IPS-NIHi7 (cell line): ENCODE data around the gene TOR4A.
"Not testable (repeated sequence)": the region's sequence is repeated elsewhere in the genome, so short reads cannot be mapped to it uniquely, and the experiment has no call there.

ENCODE experiments used
- DNase-seq: peaks from one replicate; pipeline ENCODE4 v3.0.0; 2012; ENCODE audit warnings: mixed read lengths; ENCODE audit errors: extremely low spot score

Gene TOR4A

DNA sequence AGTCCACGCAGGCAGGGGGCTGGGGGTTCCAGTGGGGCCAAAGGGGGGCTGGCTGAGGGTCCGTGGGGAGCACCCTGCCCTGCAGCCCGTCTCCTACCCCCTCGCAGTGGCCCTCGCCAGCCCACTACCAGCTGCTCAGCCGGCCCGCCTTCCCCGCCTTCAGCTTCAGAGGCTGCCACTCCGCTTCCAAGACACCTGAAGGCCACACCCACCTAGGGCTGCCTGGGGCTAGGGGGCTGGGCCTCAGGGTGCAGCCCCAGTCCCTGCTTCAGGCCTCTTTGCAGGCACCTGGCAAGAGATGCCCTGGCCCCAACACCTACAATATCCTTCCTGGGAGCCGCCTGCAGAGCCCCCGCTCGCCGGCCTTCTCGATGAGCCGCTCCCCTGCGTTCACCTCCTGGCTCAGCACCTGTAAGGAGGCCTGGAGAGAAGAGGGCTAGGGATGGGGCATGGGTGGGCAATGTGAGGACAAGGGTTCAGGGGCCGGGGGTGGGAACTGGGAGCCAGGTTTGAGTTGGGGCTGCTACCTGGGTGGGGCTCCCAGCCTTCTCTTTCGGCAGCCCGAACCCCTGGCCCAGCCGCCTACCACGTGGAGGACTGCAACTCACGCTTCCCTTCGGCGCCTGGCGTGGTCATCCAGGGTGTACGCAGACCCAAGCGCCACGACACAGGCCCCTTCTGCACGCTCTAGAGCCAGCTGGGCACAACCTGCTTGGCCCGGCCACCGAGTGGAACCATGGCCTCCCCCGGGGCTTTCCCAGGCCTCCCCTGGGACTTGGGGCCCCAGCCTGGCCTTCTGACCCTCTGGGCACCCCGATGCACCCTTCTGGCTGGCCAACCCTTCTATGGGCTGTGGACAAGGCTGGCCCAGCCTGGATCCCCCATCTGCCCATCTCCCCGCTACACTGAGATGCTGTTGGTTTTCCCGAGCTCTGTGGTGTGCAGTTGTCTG is 24.7 kb upstream of the TOR4A start:
- DNase-seq = peak; percentile 58

DNA sequence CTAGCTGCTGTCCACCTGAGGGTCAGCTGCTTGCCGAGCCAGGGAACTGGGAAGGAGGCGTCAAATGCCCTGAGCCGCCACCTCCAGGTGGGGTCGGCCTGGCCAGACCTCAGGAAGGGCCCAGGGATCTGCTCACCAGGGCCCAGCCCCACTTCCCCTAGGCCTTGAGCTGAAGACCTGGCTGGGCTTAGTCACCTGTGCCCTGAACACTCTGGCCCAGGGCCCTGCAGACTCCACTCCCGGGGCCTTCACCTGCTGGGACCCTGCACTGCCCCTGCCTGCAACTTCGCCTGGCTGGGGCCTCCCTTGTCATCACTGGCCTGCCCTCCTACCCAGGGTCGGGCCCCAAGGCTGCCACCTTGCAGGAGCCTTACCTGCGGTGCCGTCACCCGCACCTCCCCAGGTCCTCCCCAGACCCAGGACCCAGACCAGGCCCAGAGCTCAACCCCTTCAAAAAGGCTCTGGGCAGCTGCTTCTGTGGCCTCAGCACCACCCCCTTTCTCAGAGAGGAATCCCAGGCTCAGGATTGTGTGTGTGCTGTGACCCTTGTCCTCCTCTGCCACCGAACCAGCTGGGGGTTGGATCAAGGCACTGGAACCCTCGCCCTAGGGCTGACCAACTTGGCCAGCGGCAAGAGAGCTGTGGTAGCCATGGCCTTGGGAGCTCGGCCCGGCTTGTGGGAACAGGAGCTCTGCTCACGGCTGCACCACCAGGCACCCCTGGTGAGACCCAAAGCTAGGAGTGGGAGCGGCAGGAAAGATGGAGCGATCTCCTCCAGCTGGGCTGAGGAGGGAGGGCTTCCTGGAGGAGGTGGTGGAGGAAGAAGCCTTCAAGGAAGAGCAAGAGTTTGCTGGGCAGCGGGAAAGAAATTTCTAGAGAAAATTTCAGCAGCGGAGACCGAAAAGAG is 23.6 kb upstream of the TOR4A start:
- no peak for DNase-seq

DNA sequence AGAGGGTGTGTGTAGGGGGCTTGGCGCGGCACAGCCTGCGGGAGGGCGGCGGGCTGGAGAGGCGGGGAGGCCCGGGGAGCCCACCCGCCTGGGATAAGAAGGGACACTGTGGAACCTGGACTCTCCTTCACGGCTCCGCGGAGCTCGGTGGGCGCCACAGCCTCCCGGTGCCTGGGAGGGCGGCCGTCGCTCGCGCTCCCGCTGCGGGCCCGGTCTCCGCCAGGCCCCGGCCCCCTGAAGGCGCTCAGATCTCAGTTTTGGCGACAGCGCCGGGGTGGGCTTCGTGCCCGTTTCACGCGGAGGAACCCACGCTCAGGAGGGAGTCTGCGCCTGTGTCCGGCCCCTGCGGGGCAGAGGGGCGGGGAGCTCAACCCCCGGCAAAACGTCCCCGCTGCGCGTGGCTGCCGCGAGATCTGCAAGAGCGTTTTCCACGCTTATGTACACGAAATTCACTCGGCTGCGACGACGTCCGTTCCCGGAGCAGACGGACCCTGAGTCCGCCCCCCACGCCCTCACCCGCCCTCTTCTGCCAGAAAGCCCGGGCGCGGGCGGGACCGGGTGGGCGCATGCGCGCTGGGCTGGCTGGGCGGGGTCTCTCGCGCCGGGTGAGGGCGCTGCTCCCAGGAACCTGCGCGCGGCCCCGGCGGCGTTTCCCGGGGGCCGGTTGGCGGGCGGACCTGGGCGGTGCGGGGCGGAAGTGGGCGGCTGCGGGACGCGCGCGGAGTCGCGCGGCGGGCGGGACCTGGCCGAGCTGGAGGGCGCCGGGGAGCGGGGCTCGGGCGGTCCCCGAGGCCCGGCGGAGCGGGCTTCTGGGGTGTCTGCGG is 22.7 kb upstream of the TOR4A start, which contains the start of gene NELFB:
NELFB (plus strand) TSS at position 704 of the 824 bp plus-strand sequence.
- DNase-seq = peak; percentile 99

DNA sequence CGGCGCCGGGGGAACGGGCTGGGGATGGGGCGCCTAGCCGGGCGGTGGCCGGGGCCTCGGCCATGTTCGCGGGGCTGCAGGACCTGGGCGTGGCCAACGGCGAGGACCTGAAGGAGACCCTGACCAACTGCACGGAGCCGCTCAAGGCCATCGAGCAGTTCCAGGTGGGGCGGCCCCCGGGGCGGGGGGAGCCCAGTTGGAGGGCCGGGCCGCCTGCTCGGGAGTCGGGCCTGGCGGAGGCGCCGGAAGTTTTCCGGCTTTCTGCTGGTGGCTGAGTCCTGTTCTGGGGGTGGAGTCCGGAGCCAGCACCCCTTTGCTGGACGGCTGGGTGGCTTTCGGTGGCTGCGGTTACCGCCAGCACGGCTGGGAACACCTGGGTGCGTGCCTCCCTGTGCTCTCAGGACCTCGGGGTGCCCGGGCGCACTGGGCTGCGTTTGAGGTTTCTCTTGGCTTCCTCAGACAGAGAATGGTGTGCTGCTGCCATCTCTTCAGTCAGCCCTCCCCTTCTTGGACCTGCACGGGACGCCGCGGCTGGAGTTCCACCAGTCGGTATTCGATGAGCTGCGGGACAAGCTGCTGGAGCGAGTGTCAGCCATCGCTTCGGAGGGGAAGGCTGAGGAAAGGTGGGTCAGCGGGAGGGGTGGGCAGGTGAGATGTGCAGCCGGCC is 21.9 kb upstream of the TOR4A start:
- DNase-seq = peak; percentile 72

DNA sequence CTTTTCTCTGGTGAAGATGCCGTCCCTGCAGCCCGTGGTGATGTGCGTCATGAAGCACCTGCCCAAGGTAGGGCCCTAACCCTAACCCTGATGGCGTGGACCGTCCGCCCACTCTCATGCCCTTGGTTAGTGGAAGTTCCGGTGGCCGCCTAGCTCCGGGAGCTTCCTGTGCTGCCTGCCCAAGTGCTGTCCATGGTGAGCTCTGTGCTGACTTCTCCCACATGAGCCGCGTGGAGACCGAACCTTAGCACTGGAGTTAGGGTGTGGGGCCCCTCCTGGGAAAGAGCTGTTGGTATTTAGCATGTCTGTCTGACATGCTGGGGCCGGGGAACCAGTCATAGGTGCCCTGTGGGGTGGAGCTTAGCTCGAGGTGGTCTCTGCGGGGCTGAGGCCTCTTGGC is 21.2 kb upstream of the TOR4A start:
- DNase-seq = no peak

DNA sequence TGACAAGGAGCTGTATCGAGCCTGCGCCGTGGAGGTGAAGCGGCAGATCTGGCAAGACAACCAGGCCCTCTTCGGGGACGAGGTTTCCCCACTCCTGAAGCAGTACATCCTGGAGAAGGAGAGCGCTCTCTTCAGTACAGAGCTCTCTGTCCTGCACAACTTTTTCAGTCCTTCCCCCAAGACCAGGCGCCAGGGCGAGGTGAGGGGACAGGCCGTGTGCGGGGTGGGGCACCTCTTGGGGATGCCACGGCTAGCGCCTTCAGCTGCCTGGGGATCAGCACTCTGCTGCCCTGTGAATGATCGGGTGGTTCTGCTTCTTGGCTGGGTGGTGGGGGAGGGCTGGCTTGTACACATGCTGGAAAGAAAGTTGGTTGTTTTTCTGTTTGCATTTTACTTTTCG is 20.7 kb upstream of the TOR4A start:
- DNase-seq = no peak

DNA sequence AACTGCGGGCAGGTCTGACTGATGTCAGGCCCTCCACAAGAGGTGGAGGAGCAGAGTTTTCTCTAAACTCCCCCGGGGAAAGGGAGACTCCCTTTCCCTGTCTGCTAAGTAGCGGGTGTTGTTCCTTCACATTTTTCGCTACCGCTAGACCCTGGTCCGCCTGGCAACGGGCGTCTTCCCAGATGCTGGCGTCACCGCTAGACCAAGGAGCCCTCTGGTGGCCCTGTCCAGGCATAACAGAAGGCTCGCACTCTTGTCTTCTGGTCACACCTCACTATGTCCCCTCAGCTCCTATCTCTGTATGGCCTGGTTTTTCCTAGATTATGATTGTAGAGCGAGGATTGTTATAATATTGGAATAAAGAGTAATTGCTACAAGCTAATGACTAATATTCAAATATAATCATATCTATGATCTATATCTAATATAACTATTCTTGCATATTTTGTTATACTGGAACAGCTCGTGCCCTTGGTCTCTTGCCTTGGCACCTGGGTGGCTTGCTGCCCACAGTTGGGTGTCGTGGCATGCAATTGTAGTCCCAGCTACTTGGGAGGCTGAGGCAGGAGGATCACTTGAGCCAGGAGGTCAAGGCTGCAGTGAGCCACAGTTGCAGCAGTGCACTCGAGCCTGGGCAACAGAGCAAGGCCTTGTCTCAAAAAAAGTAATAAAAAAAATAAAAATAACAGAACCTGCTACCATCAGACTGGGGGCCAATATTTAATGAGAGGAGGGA is 15.2 kb upstream of the TOR4A start:
- not testable (repeated sequence) for DNase-seq

DNA sequence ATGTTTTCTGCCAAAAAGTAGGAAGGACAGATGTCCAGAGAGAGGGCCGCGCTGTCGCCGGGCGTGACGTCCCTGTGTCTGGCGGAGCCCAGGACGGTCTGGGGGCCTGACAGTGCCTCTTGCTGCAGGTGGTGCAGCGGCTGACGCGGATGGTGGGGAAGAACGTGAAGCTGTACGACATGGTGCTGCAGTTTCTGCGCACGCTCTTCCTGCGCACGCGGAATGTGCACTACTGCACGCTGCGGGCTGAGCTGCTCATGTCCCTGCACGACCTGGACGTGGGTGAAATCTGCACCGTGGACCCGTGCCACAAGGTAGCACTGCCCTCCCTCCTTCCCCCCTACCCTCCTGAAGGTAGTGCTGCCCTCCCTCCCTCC is 14.6 kb upstream of the TOR4A start:
- DNase-seq = no peak

DNA sequence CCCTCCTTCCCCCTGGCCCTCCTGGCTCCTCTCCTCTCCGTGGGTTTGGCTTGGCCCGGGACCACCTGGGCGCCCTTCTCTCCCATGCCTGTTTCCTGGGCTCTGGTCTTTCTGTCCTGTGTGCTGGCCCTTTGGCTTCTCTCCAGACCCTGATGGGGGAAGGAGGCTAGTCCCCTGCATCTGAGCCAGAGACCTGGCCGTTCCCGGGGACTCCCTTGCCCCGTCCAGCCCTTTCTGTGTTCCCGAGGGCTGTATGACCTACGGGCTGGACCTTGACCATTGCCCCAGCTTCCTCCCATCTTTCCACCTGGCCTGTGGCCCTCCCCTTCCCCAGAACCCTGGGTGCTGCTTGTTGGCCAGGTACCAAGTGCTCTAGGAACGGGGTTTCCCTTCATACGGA is 14.0 kb upstream of the TOR4A start:
- no peak for DNase-seq

DNA sequence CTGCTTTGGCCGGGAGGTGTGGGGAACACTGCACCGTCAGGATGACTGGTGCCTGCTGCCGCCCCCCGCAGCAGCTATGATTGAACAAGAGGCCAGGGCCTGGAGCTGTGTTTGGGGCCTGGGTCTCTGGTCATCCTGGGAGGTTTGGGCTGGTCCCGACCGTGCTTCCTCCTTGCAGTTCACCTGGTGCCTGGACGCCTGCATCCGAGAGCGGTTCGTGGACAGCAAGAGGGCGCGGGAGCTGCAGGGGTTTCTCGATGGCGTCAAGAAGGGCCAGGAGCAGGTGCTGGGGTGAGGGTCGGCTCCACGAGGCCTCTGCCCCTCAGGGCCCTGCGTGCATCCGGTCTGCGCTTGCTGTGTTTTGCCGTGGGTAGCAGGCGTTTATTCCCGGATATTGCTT is 13.5 kb upstream of the TOR4A start:
- no peak for DNase-seq

DNA sequence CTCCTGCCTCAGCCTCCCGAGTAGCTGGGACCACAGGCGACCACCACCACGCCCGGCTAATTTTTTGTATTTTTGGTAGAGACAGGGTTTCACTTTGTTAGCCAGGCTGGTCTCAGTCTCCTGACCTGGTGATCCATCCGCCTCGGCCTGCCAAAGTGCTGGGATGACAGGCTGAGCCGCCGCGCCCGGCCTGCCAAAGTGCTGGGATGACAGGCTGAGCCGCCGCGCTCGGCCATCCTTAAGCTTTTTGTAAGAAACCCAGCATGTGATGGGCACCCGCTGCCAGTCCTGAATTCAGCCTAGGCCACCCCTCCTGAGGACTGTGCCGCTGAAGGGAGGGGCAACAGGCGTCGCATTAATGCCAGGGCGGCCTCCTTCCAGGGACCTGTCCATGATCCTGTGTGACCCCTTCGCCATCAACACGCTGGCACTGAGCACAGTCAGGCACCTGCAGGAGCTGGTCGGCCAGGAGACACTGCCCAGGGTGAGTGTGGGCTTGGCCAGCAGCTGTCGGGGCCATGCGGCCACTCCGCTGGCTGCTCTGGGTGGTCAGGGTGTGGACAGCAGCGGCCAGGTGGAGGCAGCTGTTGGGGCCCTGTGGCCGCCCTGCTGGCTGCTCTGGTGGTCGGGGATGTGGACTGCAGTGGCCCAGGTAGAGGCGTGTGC is 11.9 kb upstream of the TOR4A start:
- no peak for DNase-seq

DNA sequence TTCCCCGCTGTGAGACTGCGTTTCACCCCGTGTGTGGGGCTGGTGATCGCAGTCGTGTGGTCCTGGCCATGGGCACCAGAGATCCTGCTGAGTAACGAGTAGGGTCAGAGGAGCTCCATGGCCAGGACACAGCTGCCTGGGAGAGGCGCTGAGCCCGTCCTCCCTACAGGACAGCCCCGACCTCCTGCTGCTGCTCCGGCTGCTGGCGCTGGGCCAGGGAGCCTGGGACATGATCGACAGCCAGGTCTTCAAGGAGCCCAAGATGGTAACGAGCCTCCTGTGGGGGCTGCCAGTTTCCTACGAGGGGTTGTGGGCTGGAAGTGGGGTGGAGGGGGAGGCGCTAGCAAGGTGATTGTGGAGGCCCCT is 11.4 kb upstream of the TOR4A start:
- DNase-seq = no peak

DNA sequence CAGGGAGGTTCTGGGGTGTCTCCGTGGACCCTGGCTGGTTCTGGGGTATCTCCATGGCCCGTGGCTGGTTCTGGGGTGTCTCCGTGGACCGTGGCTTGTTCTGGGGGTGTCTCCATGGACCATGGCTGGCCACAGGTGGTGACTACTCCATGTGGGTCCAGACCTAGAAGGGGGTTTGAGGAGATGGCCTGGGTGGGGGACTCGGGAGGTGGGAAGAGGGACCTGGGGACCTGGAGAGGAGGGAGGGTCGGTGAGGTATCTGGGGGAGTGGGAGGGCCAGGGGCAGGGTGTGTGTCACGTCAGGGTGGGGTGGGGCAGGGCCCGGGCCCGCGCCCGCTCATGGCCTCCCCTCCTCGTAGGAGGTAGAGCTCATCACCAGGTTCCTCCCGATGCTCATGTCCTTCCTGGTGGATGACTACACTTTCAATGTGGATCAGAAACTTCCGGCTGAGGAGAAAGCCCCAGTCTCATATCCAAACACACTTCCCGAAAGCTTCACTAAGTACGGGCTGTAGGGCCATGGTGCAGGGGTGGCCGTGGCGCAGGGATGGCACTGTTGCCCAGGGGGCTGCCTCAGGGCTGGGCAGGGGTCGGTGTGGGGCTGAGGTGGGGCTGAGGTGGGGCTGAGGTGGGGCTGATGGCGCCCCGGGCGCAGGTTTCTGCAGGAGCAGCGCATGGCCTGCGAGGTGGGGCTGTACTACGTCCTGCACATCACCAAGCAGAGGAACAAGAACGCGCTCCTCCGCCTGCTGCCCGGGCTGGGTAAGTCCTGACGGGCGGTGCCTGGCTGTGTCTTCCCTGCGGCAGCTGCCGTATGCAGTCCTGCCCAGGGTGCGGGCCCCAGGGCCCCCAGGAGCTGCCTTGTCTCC is 10.7 kb upstream of the TOR4A start:
- no peak for DNase-seq

DNA sequence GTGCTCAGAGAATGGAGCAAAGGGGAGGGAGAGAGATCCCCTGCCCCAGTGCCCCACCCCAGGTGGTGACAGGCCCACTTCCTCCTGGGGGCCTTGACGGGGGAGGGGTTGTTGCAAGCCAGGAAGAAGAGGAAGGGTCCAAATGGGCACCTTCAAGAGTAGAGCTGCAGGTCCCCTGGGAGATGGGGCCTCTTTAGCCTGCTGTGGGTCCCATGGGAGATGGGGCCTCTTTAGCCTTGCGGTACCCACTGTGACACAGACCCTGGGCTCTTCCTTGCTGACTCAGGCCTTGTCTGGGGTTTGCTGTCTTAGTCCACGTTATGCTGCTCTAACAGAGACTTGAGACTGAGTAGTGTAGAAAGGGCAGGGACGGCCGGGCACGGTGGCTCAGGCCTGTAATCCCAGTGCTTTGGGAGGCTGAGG is 9.6 kb upstream of the TOR4A start:
- no peak for DNase-seq

DNA sequence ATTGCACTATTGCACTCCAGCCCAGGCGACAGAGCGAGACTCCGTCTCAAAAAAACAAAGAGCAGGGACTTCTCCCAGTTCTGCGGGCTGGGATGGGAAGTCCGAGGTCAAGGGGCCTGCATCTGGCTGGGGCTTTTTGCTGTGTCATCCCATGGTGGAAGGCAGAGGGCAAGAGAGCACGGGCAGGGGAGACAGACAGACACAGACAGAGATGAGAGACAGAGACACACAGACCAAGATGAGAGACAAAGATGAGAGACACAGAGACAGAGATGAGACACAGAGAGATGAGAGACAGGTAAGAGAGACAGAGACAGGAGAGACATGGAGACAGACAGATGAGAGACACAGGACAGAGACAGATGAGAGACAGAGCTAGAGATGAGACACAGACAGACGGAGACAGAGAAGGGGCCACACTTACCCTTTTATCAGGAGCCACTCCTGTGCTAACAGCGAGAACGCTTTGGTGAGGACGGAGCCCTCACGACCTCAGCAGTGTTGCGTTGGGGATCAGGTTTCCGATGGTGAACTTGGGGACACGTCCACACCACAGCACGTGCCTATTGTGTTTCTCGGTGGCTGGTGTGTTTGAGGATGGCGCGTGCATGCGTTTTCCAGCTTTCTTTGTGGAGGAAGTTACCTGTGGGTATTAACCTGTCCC is 8.9 kb upstream of the TOR4A start:
- no peak for DNase-seq

DNA sequence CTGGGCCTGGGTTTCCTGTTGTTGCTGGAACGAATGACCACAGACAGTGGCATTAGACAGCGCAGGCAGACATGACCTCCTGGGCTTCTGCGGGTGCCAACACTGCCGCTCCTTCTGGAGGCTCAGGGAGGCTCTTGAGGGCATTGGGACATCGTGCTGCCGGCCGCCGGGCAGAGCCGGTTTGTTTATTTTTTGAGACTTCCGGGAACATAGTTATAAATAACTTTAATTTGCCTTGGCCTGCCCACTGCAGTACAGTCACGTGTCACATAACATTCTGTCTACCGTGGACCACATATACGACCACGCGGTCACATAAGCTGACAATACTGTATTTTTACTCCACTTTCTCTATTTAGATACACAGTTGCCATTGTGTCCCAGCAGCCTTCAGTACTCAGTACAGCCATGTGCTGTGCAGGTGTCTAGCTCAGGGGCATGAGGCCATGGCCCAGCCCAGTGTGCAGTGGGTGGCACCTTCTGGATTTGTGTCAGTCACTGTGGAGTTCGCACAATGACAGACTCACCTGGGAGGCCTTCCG is 8.2 kb upstream of the TOR4A start:
- no peak for DNase-seq

DNA sequence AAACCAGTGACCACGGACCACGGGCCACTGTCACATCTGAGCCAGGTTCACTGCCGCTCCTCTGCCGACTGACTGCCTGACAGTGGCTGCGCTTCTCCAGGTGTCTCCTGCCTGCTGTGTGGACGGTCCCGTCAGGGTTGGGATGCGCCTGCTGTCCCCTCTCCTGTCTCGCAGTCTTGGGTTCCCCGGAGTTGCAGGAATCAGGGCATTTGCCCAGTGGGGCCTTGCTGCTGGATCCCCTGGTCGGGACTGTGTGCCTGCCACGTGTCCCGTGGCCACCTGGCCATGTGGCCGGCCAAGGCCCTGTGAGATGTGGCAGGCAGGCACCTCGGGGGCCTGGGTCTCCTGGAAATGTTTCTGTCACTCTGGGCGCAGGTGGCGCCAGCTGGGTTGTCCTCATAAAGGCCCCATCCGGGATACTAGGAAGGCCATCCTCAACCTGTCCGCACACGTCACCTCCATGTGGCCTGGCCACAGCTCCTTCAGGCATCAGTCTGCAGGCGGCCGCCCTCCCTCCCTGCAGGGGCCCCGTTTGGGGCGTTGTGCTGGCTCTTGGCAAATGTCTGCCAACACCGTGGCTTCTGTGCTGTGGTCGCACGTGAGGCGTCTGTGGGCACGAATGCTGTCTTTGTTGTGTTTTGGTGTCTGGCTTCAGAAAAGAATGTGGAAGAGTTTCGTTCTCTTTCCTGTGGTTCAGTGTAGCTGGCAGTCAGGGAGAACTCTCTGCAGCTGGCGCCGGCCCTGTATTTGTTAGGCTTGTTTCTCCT is 6.4 kb upstream of the TOR4A start:
- DNase-seq = no peak
